ENCODE data around the gene SIAH1.
"Not testable (repeated sequence)": the region's sequence is repeated elsewhere in the genome, so short reads cannot be mapped to it uniquely, and the experiment has no call there.

SIAH1 gene

GRCh38 chr16:48366165-48367093 lies 18.8 kb downstream of the SIAH1 start:
- DNase-seq (ENCODE audit: low read depth in 2 of 2, low spot score in 1 of 2): peak in 1 of 2 donors; percentile 13

DNA sequence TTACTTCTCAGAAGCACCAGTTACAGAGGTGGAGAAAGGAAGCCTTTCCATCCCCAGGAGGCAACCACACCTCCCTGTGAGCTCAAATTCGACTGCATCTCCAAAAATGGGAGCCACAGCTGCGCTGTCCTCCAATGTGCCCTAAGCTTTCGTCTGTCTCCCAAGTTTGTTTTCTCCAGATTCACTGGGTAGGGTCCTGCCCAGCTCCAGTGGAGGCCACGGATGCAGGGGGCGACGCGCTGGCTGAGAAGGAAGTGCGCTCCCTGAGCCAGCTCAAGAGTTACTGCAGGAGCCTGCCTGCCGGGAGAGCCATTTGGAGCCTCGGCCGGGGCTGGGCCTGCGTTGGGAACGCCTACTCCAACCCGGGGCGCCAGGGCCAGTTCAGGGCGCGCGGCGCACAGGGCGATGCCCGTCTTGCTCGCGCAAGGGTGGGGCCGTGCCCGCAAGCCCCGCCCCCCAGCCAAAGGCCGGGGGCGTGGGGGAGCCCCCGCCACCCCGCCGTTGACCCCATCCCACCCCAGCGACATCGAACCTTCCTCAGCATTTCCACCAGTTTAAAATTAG lies 19.5 kb downstream of the SIAH1 start:
- DNase-seq (ENCODE audit: low read depth in 2 of 2, low spot score in 1 of 2): peak; percentile 31 to 55

GRCh38 chr16:48365025-48365600 lies 20.1 kb downstream of the SIAH1 start:
- no peak for DNase-seq (ENCODE audit: low read depth in 2 of 2, low spot score in 1 of 2)

DNA sequence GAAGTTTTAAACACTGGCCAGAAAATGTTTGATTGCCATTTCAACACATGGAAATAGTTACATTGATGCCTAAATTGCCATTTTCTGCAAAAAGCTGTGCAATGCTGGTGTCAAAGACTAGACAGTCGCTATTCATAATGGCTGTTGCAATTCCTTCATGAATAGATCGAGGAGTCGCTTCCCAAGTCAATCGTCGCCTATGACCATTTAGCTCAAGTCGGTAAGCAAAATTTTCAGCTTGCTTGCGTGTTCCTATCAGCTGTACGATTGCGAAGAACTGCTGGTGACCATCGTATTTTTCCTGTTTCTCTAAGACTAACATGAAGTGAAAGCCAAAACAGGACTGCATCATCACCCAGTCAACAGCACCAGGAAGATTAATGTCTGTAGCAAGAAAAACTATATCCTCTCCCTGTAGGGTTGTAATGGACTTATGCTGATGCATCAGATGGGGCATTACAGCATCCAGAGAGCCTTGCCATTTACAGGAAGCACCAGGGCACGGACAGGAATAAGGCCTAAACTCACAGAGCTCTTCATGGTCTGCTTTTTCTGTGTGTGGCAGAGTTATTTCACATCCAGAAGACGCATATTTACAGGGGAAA lies 23.6 kb downstream of the SIAH1 start:
- no peak for DNase-seq (ENCODE audit: low read depth in 2 of 2, low spot score in 1 of 2)

- no peak for DNase-seq (ENCODE audit: low read depth in 2 of 2, low spot score in 1 of 2)
These were observed 24.2 kb downstream of the SIAH1 start for GRCh38 chr16:48361012-48361411.

- DNase-seq (ENCODE audit: low read depth in 2 of 2, low spot score in 1 of 2): no peak
These were observed 25.2 kb downstream of the SIAH1 start for GRCh38 chr16:48359983-48360382.

DNA sequence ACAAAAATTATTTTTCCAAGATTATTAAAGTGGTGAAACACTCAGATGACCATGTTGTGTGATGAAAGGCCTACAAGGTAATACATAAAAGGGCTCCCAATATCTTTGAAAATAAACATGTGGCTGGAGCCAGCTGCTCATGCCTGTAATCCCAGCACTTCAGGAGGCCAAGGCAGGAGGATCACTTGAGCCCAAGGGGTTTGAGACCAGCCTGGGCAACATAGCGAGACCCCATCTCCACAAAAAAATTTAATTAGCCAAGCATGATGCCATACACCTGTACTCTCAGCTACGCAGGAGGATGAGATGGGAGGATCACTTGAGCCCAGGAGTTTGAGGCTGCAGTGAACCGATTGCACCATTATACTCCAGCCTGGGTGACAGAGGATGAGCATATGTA lies 26.8 kb downstream of the SIAH1 start:
- no peak for DNase-seq (ENCODE audit: low read depth in 2 of 2, low spot score in 1 of 2)

GRCh38 chr16:48356633-48357376 lies 28.4 kb downstream of the SIAH1 start:
- DNase-seq (ENCODE audit: low read depth in 2 of 2, low spot score in 1 of 2): no peak

DNA sequence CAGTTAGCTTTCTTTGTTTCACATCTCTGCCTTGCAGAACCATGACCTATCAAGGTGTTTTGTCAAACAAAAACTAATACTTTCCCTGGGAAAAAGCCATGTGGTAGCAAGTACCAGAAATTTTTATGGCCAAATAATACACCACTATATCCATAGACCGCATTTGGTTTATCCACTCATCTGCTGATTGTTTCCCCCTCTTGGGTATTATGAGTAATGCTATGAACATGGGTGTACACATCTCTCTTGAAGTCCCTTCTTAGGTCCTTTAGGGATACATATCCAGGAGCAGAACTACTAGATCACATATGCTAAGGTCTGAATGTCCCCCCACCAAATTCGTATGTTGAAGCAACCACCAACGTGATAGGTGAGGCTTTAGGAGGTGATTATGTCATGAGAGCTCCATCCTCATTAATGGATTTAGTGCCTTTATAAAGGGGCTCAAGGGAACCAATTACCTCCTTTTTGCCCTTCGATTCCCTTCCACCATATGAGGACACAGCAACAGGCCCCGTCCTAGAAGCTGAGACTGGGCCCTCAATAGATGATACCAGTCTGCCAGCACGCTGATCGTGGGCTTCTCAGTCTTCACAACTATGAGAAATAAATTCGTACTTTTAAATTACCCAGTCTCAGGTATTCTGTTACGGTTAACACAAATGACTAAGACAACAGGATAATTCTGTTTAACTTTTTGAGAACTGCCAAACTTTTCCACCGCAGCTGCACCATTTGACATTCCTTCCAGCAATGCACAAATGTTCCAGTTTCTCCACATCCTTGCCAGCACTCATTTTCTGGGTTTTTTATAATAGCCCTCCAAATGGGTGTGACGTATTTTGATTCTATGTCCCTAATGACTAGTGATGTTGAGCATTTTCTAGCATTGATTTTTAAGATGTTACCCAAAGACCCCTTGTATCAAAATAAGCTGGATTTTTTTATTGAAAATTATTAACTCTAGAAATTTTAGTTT lies 30.0 kb downstream of the SIAH1 start:
- DNase-seq (ENCODE audit: low read depth in 2 of 2, low spot score in 1 of 2): no peak

GRCh38 chr16:48354385-48354784 lies 30.8 kb downstream of the SIAH1 start:
- DNase-seq (ENCODE audit: low read depth in 2 of 2, low spot score in 1 of 2): not testable (repeated sequence)

DNA sequence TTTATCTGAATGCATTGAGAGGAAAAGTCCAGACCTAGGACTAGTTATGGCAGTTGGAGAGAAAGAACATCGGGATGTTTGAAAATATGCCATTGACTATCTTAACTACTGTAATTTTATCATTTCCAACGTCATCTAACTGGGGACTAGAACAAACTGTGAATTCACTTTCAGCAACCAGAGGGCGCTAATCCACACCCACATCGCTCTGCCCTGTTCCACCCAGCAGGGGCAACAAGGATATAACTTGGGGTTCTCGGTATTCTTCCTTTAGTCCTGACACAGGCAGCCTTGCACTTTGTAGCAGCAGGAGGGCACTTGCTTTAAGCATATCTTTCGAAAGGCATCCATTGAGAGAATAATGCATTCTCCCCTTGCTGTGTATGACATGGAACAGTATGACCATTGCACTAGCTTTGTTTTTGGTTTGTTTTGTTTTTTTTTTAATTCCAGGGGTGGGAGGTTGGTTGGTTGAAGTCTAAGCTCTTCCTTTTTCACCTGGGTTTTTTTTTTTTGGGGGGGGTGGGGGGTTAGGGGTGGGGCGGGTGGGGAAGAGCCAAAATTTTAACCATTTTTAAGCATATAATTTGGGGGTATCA lies 31.5 kb downstream of the SIAH1 start:
- DNase-seq (ENCODE audit: low read depth in 2 of 2, low spot score in 1 of 2): peak; percentile 20 to 44

DNA sequence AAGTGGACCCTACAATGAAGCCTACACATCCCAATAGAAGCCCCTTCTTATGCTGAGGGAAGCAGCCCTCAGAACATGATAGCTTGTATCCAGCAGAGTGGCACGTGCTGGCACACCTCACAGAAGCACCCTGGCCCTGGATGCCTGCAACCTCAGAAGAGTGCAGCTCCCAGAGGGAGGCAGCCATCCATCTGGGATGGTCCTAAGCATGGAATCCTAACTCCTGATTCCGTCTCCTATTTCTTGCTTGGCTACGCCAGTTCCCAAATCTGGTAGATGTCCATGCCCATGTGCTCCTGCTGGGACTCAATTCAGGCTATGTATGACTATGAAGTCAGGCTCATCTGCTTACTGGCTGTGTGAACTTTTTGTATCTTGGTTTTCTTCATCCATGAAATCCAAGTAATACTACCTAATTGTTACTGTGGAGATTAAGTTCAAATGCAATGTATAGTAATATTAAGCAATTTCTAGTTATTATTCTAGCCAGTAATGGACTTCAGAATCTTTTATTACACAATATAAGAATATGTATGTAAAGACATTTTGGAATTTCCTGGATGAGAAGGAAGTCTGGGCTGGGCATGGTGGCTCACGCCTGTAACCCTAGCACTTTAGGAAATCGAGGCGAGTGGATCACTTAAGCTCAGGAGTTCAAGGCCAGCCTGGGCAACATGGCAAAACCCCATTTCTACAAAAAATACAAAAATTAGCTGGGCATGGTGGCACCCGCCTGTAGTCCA lies 32.4 kb downstream of the SIAH1 start:
- no peak for DNase-seq (ENCODE audit: low read depth in 2 of 2, low spot score in 1 of 2)

DNA sequence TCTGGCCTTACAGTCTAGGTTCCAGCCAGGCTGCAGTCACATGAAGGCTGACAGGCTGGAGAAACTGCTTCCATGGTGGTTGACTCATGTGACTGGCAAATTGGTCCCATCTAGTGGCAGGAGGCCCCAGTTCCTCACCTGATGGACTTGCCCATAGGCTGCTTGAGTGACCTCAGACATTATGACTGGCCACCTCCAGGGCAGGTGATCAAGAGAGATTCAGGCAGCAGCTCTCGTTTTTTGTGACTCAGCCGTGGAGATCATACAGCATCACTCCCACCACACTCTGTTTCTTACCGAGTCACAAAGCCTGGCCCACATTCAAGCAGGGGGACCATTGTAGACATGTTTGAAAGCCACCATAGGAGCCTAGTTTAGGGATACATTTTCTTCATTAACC lies 34.5 kb downstream of the SIAH1 start:
- no peak for DNase-seq (ENCODE audit: low read depth in 2 of 2, low spot score in 1 of 2)

- DNase-seq (ENCODE audit: low read depth in 2 of 2, low spot score in 1 of 2): no peak
These were observed 37.2 kb downstream of the SIAH1 start for GRCh38 chr16:48347980-48348379.

GRCh38 chr16:48347191-48347865 lies 37.9 kb downstream of the SIAH1 start:
- DNase-seq (ENCODE audit: low read depth in 2 of 2, low spot score in 1 of 2): no peak

- no peak for DNase-seq (ENCODE audit: low read depth in 2 of 2, low spot score in 1 of 2)
These were observed 42.6 kb downstream of the SIAH1 start for GRCh38 chr16:48342591-48342990.

DNA sequence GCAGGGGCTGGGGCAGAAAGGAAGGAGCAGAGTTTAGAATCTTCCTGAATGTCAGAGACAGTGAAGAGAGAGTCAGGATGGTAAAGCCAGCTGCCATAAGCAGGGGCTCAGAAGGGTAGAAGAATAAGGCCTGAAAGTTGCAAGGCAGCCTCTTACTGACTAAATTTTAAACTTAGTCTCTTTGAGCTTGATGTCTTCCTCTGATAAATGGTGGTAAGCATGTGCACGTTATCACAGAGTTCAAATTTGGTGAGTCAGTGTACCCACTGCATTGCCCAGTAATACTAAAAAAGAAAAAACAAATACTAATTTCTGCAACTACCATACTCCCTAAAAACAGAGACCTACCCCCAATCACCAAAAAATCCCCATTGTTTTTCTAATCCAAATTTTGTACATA lies 45.2 kb downstream of the SIAH1 start:
- DNase-seq (ENCODE audit: low read depth in 2 of 2, low spot score in 1 of 2): no peak

GRCh38 chr16:48335961-48336360 lies 49.3 kb downstream of the SIAH1 start:
- no peak for DNase-seq (ENCODE audit: low read depth in 2 of 2, low spot score in 1 of 2)

All from stimulated activated CD8-positive, alpha-beta memory T cell treated with anti-CD3 and anti-CD28 coated beads, Interleukin-4, amount 100 ng/mL, for 4 hours (primary cell).